Right atrium auricular region (tissue), 2 donors: ENCODE results near the gene DOK7. TPM values are rescaled to one million over a fixed set of nuclear protein-coding genes. Genes with fewer than 3 reads are reported as not detected.

Experiments used
- DNase-seq: peaks from one replicate; pipeline ENCODE4 v3.0.0-alpha.2; 2019; ENCODE audit warnings: low spot score
- H3K27ac ChIP-seq, 2 donors: fragments of 200-600 bp; sonication (generic); 1 replicate in 1 of 2; 2 replicates in 1 of 2; pipeline ENCODE4 v1.5.1; 2016 to 2019
- H3K27me3 ChIP-seq, 2 donors: fragments of 200-600 bp; sonication (generic); one replicate each; pipeline versions ENCODE4 v1.5.1 to v1.6.0; 2017 to 2019
- H3K36me3 ChIP-seq: fragments of 200-600 bp; sonication (generic); one replicate; pipeline ENCODE4 v1.5.1; 2016
- H3K4me1 ChIP-seq, 2 donors: fragments of 200-600 bp; sonication (generic); one replicate each; pipeline versions ENCODE4 v1.5.1 to v1.6.0; 2017 to 2019
- H3K4me3 ChIP-seq, 2 donors: fragments of 200-600 bp; sonication (generic); 1 replicate in 1 of 2; 2 replicates in 1 of 2; pipeline ENCODE4 v1.5.1; 2017 to 2019; ENCODE audit warnings: mild to moderate bottlenecking in 1 of 2, moderate library complexity in 1 of 2
- H3K9me3 ChIP-seq, 2 donors: fragments of 200-600 bp; sonication (generic); one replicate each; pipeline ENCODE4 v1.5.1; 2019
- CTCF ChIP-seq, 2 donors: fragments of 200-600 bp; sonication (generic); IDR thresholded peaks; one replicate each; pipeline ENCODE4 v1.5.1; 2019; ENCODE audit warnings: antibody characterized with exemption in 2 of 2
- total RNA-seq, 2 donors: library from RNA; depleted of rRNA; stranded (reverse); fragments of >200 nt; gene quantifications; one replicate each; pipeline ENCODE4 v1.1.0, GENCODE V29; 2016

The DOK7 gene
- total RNA-seq, 2 donors from 2014 or later, result 31.0 to 68.9 TPM

- Histone ChIP-seq H3K27me3 (no peaks in the 10 kb centered on the region), H3K27ac (peak overlapping the region; percentile 85 to 96), H3K4me1 (peaks cover 0 to 38% of the 10 kb centered on the region in 2 donors), H3K36me3 (no peaks in the 10 kb centered on the region), H3K4me3 (no peak overlapping the region), H3K9me3 (peaks cover 0 to 8% of the 10 kb centered on the region in 2 donors)
- TF ChIP-seq CTCF (IDR thresholded peaks at IDR 0.05), result no peak
- DNase-seq, result no peak
Measured at GRCh38 chr4:3460926-3461325, 2.2 kb upstream of the DOK7 start.

- TF ChIP-seq CTCF (IDR thresholded peaks at IDR 0.05), result no peak
- H3K9me3 ChIP-seq, result peaks cover 0 to under 1% of the 10 kb centered on the region in 2 donors
- H3K27ac ChIP-seq, result peak overlapping the region; percentile 85 to 96
- no peaks in the 10 kb centered on the region for H3K36me3 ChIP-seq
- no peaks in the 10 kb centered on the region for H3K27me3 ChIP-seq
- H3K4me3 ChIP-seq, result no peak overlapping the region
- DNase-seq, result no peak
- peaks cover 0 to 45% of the 10 kb centered on the region in 2 donors for H3K4me1 ChIP-seq
Measured at GRCh38 chr4:3461515-3462291, 1.4 kb upstream of the DOK7 start.

GRCh38 chr4:3462321-3462789, 751 bp upstream of the DOK7 start:
- Histone ChIP-seq H3K4me1 (peaks cover 0 to 52% of the 10 kb centered on the region in 2 donors), H3K36me3 (no peaks in the 10 kb centered on the region), H3K9me3 (no peaks in the 10 kb centered on the region), H3K4me3 (no peak overlapping the region), H3K27ac (peak overlapping the region; percentile 85 to 96), H3K27me3 (no peaks in the 10 kb centered on the region)
- no peak for TF ChIP-seq CTCF (IDR thresholded peaks at IDR 0.05)
- DNase-seq, result no peak

- Histone ChIP-seq H3K4me3 (peak overlapping the region; percentile 62 to 70), H3K4me1 (peaks cover 0 to 59% of the 10 kb centered on the region in 2 donors), H3K9me3 (no peaks in the 10 kb centered on the region), H3K27me3 (no peaks in the 10 kb centered on the region), H3K36me3 (no peaks in the 10 kb centered on the region), H3K27ac (peak overlapping the region; percentile 85 to 96)
- TF ChIP-seq CTCF (IDR thresholded peaks at IDR 0.05), result no peak
- no peak for DNase-seq
Measured at GRCh38 chr4:3463556-3464348, 646 bp downstream of the DOK7 start.

GRCh38 chr4:3464349-3464905, 1.3 kb downstream of the DOK7 start:
- H3K27me3 ChIP-seq, result no peaks in the 10 kb centered on the region
- no peak for DNase-seq
- peaks cover 0 to 63% of the 10 kb centered on the region in 2 donors for H3K4me1 ChIP-seq
- peak overlapping the region; percentile 85 to 96 for H3K27ac ChIP-seq
- peak overlapping the region; percentile 62 to 70 for H3K4me3 ChIP-seq
- no peaks in the 10 kb centered on the region for H3K9me3 ChIP-seq
- no peak for TF ChIP-seq CTCF (IDR thresholded peaks at IDR 0.05)
- H3K36me3 ChIP-seq, result no peaks in the 10 kb centered on the region
